Measurements from ENCODE around the gene CELF2.

Gene CELF2

GRCh38 chr10:11024596-11024995 lies 6.9 kb downstream of the CELF2 start:
- TF ChIP-seq CTCF (conservative IDR thresholded peaks at IDR 0.05): no peak
- H3K27ac ChIP-seq: no peak overlapping the region

GRCh38 chr10:11025978-11026377 lies 8.3 kb downstream of the CELF2 start:
- H3K27ac ChIP-seq: no peak overlapping the region
- no peak for TF ChIP-seq CTCF (conservative IDR thresholded peaks at IDR 0.05)

GRCh38 chr10:11026773-11027172 lies 9.1 kb downstream of the CELF2 start:
- TF ChIP-seq CTCF (conservative IDR thresholded peaks at IDR 0.05): no peak
- H3K27ac ChIP-seq: no peak overlapping the region

- TF ChIP-seq CTCF (conservative IDR thresholded peaks at IDR 0.05): no peak
- H3K27ac ChIP-seq: no peak overlapping the region
These were observed 17.1 kb downstream of the CELF2 start for GRCh38 chr10:11034762-11035161.

- TF ChIP-seq CTCF (conservative IDR thresholded peaks at IDR 0.05): no peak
- H3K27ac ChIP-seq: no peak overlapping the region
These were observed 17.8 kb downstream of the CELF2 start for GRCh38 chr10:11035301-11035991.

GRCh38 chr10:11036424-11037011 lies 18.8 kb downstream of the CELF2 start:
- peak; percentile 83 for TF ChIP-seq CTCF (conservative IDR thresholded peaks at IDR 0.05)
- no peak overlapping the region for H3K27ac ChIP-seq

GRCh38 chr10:11037991-11038390 lies 20.3 kb downstream of the CELF2 start:
- no peak for TF ChIP-seq CTCF (conservative IDR thresholded peaks at IDR 0.05)
- no peak overlapping the region for H3K27ac ChIP-seq
